Upper lobe of left lung (tissue), 6 donors: ENCODE data around the gene ZC2HC1C. TPM values are rescaled to one million over a fixed set of nuclear protein-coding genes. Genes with fewer than 3 reads are reported as not detected.

Source experiments
- ATAC-seq, 2 donors: fragments of 200-7000 bp; cut with Tn5 transposase; one replicate each; pipeline ENCODE4 v1.9.1; 2022; ENCODE audit warnings: mild to moderate bottlenecking in 2 of 2, moderate library complexity in 2 of 2; ENCODE audit not compliant: low FRiP score in 2 of 2
- DNase-seq, 2 donors: peaks; one replicate each; pipeline ENCODE4 v3.0.0-alpha.2; 2019 to 2020
- H3K27ac ChIP-seq, 4 donors: fragments of 200-600 bp; sonication (generic); one replicate each; pipeline ENCODE4 v1.5.1; 2016 to 2019
- H3K27me3 ChIP-seq, 4 donors: fragments of 200-600 bp; sonication (generic); one replicate each; pipeline ENCODE4 v1.5.1; 2017 to 2019
- H3K36me3 ChIP-seq, 4 donors: fragments of 200-600 bp; sonication (generic); one replicate each; pipeline ENCODE4 v1.5.1; 2016 to 2019
- H3K4me1 ChIP-seq, 4 donors: fragments of 200-600 bp; sonication (generic); one replicate each; pipeline ENCODE4 v1.5.1; 2018 to 2019
- H3K4me3 ChIP-seq, 4 donors: fragments of 200-600 bp; sonication (generic); one replicate each; pipeline ENCODE4 v1.5.1; 2017 to 2019; ENCODE audit warnings: mild to moderate bottlenecking in 2 of 4, moderate library complexity in 1 of 4
- H3K9me3 ChIP-seq, 4 donors: fragments of 200-600 bp; sonication (generic); one replicate each; pipeline ENCODE4 v1.5.1; 2018 to 2019
- EP300 ChIP-seq, 4 donors: sonication (generic); formaldehyde crosslinking; IDR thresholded peaks; one replicate each; pipeline ENCODE4 v1.5.1; 2017; ENCODE audit warnings: antibody characterized with exemption in 4 of 4, control low read depth in 2 of 4
- POLR2A ChIP-seq, 4 donors: fragments of 450-650 bp; IDR thresholded peaks; one replicate each; pipeline ENCODE4 v1.5.1; 2016 to 2017; ENCODE audit warnings: antibody characterized with exemption in 4 of 4, mild to moderate bottlenecking in 2 of 4
- POLR2AphosphoS5 ChIP-seq, 2 donors: sonication (generic); formaldehyde crosslinking; IDR thresholded peaks; one replicate each; pipeline ENCODE4 v1.5.1; 2017; ENCODE audit warnings: antibody characterized with exemption in 2 of 2
- WGBS, 2 donors: methylation state at CpG; one replicate each; pipeline ENCODE4 v1.1.5; 2017 to 2018; 5-methylcytosine and 5-hydroxymethylcytosine counted together
- total RNA-seq, 6 donors: library from RNA; depleted of rRNA in 4 of 6; stranded (reverse); fragments of >200 nt in 4 of 6; gene quantifications; one replicate each; pipeline versions ENCODE4 v1.1.0 to v1.2.1, GENCODE V29; 2016 to 2021
- TF ChIP-seq, protein P1 (sequence below), 6 experiments: fragments of 450-650 bp in 4 of 6; fragments of 200-600 bp in 2 of 6; sonication (generic) in 2 of 6; IDR thresholded peaks; one replicate each; pipeline ENCODE4 v1.5.1; 2016 to 2019; ENCODE audit warnings: antibody characterized with exemption in 6 of 6
- donor health status: DM: no; HTN: no; CAD: no; lungs with moderate emphysema.
- donor health status: DM: no; HTN: yes; CAD: no; lungs with severe emphysema.

The ZC2HC1C gene
- total RNA-seq, 6 donors from 2014 or later = 3.2 to 21.0 (median 9.7) TPM

- Histone ChIP-seq H3K4me3 (no peak overlapping the region), H3K27ac (peak overlapping the region in 3 of 4 donors; percentile 16 to 53 (median 23)), H3K36me3 (peaks cover 0 to 29% (median 6%) of the 10 kb centered on the region in 4 donors), H3K9me3 (no peaks in the 10 kb centered on the region), H3K4me1 (peaks cover 22 to 47% (median 30%) of the 10 kb centered on the region in 4 donors), H3K27me3 (no peaks in the 10 kb centered on the region)
- no peak for TF ChIP-seq POLR2AphosphoS5 (IDR thresholded peaks at IDR 0.05)
- TF ChIP-seq, protein P1, sequence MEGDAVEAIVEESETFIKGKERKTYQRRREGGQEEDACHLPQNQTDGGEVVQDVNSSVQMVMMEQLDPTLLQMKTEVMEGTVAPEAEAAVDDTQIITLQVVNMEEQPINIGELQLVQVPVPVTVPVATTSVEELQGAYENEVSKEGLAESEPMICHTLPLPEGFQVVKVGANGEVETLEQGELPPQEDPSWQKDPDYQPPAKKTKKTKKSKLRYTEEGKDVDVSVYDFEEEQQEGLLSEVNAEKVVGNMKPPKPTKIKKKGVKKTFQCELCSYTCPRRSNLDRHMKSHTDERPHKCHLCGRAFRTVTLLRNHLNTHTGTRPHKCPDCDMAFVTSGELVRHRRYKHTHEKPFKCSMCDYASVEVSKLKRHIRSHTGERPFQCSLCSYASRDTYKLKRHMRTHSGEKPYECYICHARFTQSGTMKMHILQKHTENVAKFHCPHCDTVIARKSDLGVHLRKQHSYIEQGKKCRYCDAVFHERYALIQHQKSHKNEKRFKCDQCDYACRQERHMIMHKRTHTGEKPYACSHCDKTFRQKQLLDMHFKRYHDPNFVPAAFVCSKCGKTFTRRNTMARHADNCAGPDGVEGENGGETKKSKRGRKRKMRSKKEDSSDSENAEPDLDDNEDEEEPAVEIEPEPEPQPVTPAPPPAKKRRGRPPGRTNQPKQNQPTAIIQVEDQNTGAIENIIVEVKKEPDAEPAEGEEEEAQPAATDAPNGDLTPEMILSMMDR (IDR thresholded peaks at IDR 0.05) = no peak
- TF ChIP-seq EP300 (IDR thresholded peaks at IDR 0.05) = no peak
- no peak for TF ChIP-seq POLR2A (IDR thresholded peaks at IDR 0.05)
- DNase-seq = no peak
- no peak for ATAC-seq
- WGBS, 2 donors = 81 to 85% methylated on average over 6 of the region's 6 CpGs
Measured at GRCh38 chr14:75042035-75042434, 27.4 kb upstream of the ZC2HC1C start.

DNA sequence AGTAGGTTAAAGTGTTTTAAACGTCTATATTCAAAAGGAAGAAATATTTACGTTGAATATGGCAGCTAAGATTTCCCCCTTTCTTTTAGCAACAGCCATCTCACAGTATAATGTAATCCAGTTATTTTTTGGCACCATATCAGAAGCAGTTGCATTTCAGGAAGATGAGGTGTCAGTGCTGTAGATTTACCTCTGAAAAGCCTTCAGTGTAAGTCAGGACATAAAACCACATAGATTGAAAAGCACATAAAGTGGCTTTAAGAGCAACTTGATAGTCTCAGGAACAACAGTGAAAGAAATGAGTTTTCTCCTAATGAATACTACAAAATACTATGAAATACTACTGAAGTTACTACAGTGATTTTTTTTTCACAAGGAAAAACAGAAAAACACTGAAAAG, 25.1 kb upstream of the ZC2HC1C start:
- H3K4me3 ChIP-seq = no peak overlapping the region
- no peak for ATAC-seq
- DNase-seq = no peak
- H3K27ac ChIP-seq = peak overlapping the region in 2 of 4 donors; percentile 30 to 44
- peaks cover 0 to 16% (median 2%) of the 10 kb centered on the region in 4 donors for H3K36me3 ChIP-seq
- H3K9me3 ChIP-seq = no peaks in the 10 kb centered on the region
- TF ChIP-seq POLR2A (IDR thresholded peaks at IDR 0.05) (no peak), EP300 (IDR thresholded peaks at IDR 0.05) (no peak), POLR2AphosphoS5 (IDR thresholded peaks at IDR 0.05) (no peak)
- TF ChIP-seq, protein P1 (IDR thresholded peaks at IDR 0.05) = no peak
- peaks cover 26 to 53% (median 38%) of the 10 kb centered on the region in 4 donors for H3K4me1 ChIP-seq
- no peaks in the 10 kb centered on the region for H3K27me3 ChIP-seq
- WGBS, 2 donors = 7 to 13% methylated on average over 2 of the region's 2 CpGs

DNA sequence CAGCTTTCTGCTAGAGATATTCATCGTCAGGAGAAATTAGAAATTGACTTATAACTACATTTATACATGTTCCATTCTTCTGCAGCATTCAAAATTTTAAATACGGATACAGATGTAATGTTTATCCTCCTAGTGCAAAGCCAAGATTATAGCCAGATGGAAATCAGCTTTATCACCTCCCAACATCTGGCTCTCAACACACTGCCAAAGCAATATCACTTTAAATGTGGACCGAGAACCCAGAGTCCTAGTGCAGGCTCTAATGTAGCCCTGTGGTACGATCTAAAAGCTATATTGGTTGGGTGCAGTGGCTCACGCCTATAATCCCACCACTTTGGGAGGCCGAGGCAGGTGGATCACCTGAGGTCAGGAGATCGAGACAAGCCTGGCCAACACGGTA, 24.7 kb upstream of the ZC2HC1C start:
- H3K4me3 ChIP-seq = no peak overlapping the region
- H3K36me3 ChIP-seq = peaks cover 0 to 14% (median 2%) of the 10 kb centered on the region in 4 donors
- no peaks in the 10 kb centered on the region for H3K27me3 ChIP-seq
- 62 to 72% methylated on average over 8 of the region's 8 CpGs for WGBS, 2 donors
- no peak for DNase-seq
- ATAC-seq = no peak
- H3K4me1 ChIP-seq = peaks cover 29 to 57% (median 41%) of the 10 kb centered on the region in 4 donors
- H3K9me3 ChIP-seq = no peaks in the 10 kb centered on the region
- H3K27ac ChIP-seq = peak overlapping the region in 3 of 4 donors; percentile 30 to 44 (median 32)
- TF ChIP-seq, protein P1 (IDR thresholded peaks at IDR 0.05) = no peak
- TF ChIP-seq POLR2A (IDR thresholded peaks at IDR 0.05) = no peak
- peak; percentile 24 to 48 for TF ChIP-seq POLR2AphosphoS5 (IDR thresholded peaks at IDR 0.05)
- peak in 1 of 4 donors; percentile 41 for TF ChIP-seq EP300 (IDR thresholded peaks at IDR 0.05)

- WGBS, 2 donors = 77 to 79% methylated on average over 5 of the region's 5 CpGs
- no peak for DNase-seq
- peaks cover 0 to 9% (median 2%) of the 10 kb centered on the region in 4 donors for H3K36me3 ChIP-seq
- H3K27me3 ChIP-seq = no peaks in the 10 kb centered on the region
- ATAC-seq = no peak
- H3K27ac ChIP-seq = no peak overlapping the region
- H3K4me3 ChIP-seq = no peak overlapping the region
- no peaks in the 10 kb centered on the region for H3K9me3 ChIP-seq
- TF ChIP-seq EP300 (IDR thresholded peaks at IDR 0.05) (no peak), POLR2A (IDR thresholded peaks at IDR 0.05) (no peak), POLR2AphosphoS5 (IDR thresholded peaks at IDR 0.05) (no peak)
- TF ChIP-seq, protein P1 (IDR thresholded peaks at IDR 0.05) = no peak
- peaks cover 32 to 64% (median 46%) of the 10 kb centered on the region in 4 donors for H3K4me1 ChIP-seq
Measured at GRCh38 chr14:75046275-75046674, 23.2 kb upstream of the ZC2HC1C start.

DNA sequence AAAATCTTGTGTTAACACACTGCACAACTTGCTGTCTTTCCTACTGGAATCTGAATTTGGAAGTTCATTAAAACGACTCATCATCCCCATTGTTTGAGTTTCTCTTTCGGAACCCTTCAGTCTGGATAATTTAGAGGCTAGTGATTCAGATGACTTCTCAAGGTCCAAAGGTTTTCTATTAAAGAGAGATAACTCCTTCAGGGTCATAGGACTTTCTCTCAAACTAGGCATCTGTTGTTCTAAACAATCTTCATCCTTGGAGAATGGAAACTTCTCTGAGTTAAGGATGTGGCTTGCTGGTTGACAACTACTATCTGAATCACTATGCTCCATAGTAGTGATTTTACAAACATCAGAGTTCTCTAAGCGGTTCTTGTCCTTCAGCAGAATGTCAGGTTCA, 22.5 kb upstream of the ZC2HC1C start:
- TF ChIP-seq POLR2AphosphoS5 (IDR thresholded peaks at IDR 0.05) = no peak
- TF ChIP-seq, protein P1 (IDR thresholded peaks at IDR 0.05) = no peak
- TF ChIP-seq POLR2A (IDR thresholded peaks at IDR 0.05) = no peak
- no peak for TF ChIP-seq EP300 (IDR thresholded peaks at IDR 0.05)
- DNase-seq (no peak), ATAC-seq (no peak)
- Histone ChIP-seq H3K4me3 (no peak overlapping the region), H3K36me3 (peaks cover 0 to 9% (median under 1%) of the 10 kb centered on the region in 4 donors), H3K27ac (no peak overlapping the region), H3K4me1 (peaks cover 29 to 66% (median 42%) of the 10 kb centered on the region in 4 donors), H3K27me3 (no peaks in the 10 kb centered on the region), H3K9me3 (no peaks in the 10 kb centered on the region)
- WGBS, 2 donors = 96 to 99% methylated on average over 3 of the region's 3 CpGs
